Embryonic facial prominence (tissue), 1 donor: ENCODE data around the gene C19orf44.

Experiments
- DNase-seq: peaks from one replicate; pipeline ENCODE4 v3.0.0-alpha.2; 2016; ENCODE audit errors: extremely low spot score

The C19orf44 gene

DNA sequence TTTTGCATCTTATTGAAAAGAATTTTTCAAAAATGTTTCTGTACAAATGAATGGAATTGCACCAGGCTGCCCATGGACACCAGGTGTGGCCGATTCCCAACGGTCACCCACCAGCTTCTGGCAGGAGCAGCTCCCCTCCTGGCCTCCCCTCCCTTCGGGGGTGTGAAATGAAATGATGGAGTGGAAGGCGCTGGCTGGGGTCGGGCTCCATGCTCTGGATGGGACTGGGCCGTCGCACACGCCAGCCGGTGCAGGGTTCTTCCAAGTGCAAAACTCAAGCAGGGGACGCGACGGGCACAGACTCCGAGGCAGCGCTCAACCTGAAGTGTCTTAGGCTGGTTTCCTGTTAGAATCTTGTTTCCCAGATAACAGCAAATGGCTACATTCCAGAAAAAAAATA, 21.9 kb downstream of the C19orf44 start:
- DNase-seq: no peak

- DNase-seq: no peak
Observed at GRCh38 chr19:16518483-16519229, 22.5 kb downstream of the C19orf44 start.

GRCh38 chr19:16519230-16519687, 23.1 kb downstream of the C19orf44 start:
- DNase-seq: no peak

DNA sequence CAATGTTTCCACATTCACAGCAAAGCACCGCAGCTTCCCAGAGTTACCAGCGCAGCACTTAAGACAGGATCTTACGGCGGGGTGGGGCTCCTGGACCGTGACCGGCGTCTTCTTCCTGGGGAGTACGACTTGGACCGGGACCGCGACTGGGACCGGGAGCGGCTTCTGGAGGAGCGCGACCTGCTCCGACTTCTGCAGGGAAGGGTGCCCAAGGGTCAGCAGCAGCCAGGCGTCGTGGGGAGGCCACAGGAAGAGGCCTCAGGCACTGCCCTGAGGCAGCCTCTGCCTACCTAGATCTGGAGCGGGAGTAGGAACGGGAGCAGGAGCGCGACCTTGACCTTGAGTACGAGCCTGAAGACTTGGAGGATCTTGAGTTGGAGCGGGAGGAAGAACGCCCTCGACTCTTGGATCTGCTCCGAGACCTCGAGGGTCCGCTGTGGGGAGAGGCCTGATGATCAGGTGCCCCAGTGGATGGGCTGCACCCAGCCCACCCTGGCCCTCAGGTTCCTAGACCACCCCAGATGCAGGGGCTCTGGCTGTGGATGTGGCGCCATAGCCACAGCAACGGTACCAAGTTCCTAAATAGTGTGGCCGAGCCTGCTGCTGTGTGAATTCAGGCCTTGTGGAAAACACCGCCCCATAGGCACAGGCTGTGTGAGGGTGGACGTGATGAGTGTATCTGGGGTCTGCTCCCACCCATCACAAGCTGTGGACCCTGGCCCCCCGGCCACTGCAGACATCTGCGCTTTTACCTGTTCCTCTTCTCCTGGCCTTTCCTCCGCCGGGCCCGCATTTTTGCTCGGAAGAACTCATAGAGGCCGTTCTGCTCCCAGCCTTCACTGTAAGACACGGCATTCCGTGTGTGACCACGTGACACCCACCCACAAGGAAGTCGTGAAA, 24.1 kb downstream of the C19orf44 start:
- DNase-seq: no peak

- DNase-seq: no peak
Observed at GRCh38 chr19:16520986-16521624, 24.9 kb downstream of the C19orf44 start.

DNA sequence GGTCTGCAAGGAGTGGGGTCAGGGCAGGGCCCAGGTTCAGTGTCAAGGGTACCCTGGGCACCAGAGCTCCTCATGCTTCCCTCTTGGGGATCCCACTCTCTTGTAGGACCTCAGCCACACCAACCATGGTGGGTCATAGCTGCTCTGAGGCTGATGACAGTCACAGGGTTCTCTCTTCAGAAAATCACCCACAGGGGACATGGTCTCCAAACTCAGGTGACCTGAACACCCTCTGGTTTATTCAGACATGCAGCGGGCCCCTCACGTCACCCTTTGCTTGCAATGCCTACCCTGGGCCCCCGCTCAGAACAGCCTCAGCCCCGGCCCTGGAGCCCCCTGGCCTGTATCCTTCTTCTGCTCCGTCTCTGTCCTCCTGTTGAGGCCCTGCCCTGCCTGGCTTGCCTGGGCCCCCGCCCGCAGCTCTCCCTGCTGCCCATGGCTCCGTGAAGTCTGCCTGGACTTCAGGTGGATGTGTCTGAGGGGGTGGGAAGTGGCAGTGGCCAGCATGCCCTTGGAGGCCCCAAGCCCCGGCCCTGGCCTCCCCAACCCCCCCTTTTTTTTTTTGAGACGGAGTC, 25.6 kb downstream of the C19orf44 start:
- DNase-seq: no peak

DNA sequence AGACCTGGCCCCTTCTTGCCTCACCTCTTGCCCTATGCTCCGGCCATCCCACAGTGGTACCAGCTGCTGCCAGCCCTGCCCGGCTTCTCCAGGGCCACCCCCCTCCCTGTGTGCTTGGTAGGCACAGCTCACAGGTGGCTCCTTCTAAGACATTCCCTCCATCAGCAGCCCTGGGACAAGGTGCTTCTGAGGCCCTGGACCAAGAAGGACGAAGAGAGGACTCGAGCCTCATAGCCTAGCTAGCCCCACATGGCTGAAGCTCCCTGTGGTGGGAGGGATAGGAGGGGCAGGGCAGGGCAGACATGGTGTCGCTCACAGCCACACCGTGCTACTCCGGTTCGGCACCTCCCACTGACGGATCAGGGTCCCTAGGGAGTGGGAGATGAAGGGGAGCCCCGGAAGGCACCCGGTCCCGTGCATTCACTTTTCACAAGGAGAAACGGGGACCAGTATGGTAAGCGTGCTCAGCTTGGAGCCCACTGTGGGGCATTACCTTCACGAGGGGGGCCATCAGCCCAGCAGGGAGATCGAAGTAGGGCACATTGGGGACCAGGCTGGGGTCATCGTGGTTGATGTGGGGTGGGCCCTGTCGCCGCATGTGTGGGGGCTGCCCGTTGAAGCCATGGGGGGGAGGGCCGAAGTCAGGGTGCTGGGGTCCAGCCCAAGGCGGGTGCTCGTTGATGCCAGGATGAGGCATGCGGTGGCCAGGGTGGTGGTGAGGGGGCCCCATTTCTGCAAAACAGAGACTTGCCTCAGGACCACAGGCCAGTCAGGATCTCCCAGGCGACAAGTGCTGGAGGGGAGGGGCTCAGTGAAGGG, 26.6 kb downstream of the C19orf44 start:
- no peak for DNase-seq

GRCh38 chr19:16524991-16525734, 29.0 kb downstream of the C19orf44 start:
- no peak for DNase-seq

GRCh38 chr19:16525751-16526481, 29.7 kb downstream of the C19orf44 start:
- DNase-seq: no peak

DNA sequence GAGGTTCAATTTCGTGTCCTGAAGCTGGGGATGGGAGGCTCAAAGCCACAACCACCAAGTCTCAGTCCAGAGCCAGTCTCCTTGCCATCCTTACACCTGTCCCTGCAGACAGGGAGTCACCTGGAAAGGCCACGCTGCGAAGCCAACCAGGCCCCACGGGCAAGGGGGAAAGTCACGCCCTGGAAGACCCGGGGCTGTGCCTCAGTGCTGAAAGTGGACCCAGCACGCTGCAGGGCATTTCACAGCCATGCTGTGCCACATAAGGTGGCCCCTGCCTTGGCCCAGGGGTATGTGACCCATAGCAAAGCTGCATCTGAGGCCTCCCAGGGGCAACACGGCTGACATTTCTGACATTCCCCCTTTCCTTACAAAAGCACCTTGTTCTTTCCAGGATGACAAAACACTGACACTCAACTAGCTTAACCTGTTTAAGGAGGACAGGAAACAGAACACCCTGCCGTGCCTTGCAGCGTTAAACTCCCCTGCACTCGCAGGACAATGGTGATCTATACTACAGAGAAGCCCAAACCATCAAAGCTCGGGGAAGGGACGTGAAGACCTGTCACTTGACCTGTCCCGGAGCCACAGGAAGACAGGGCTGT, 31.2 kb downstream of the C19orf44 start:
- DNase-seq: no peak

DNA sequence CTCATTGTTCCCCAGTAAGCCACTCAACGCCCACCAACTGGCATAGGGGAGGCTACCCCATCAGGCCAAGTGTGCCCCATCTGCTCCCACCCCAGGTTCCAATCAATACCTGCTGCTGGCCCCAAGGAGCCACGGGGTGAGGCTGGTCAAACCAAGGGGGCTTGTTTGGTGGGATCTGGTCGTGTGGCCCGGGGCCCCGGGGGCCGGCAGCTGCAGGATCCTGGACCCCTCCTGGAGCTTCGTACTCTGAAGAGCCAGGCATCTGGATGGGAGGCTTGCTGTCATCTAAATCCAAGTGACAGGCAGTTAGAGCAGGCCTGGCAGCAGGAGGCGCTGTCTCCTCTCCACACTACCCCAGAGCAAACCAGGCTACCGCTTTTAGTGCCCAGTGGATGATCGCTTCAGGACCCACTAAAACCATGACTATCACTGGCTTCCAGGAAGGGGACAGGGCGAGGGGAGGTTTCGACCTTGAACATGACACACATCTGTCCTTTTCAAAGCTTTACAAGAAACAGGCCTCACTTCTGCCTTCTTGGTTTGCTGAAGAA, 31.9 kb downstream of the C19orf44 start:
- DNase-seq: no peak

- DNase-seq: no peak
Observed at GRCh38 chr19:16529466-16530144, 33.4 kb downstream of the C19orf44 start.

DNA sequence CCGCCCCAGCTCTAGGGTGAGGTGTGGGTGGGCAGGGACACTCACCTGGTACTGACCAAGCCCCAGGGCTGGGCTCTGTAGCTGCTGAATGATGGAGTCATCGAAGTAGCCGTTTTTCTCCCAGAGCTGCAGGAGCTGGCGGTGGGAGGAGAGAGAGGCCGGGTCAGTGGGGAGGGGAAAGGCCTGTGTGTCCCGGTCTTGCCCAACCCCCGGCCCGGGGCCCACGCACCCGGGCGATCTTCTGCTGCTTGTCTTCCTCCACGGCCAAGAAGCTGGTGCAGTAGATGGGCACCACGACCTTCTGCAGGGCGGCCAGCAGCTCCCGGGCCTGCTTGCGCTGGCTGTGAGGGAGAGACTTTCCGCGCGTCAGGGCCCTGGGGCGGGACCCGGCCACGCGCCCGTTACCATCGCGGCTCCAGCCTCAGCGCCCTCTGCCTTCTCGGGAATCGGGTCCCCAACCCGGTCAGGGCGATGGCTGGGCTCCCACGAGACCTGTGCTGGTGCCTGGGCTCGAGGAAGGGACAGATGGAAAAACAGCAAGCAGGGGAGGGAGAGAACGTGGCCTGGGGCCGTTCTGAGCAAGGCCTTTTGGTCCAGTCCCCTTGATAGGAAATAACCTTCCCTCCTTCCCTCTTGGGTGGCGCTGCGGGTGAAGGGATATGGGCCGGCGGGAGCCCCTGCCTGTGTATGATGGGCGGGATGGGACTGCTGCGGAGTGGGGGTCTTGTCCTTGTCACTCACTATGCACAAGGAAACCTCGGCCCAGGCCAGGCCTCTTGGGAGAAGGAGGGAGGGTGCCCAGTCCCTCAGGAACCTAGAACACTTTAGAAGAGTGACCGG, 34.6 kb downstream of the C19orf44 start:
- no peak for DNase-seq

DNA sequence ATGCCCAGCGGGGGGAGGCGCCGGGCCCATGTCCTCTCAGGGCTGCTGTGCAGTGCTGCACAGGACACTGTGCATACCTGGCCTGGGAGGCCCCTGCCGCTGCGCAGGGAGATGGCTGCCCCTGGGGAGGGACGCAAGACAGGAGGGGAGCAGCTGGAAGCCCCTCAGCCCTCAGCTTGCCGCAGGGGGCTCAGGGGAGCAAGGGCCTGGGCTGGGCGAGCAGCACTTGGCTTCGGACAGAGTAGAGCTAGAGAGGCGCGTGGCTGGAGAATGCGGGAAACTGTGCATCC, 35.1 kb downstream of the C19orf44 start:
- DNase-seq: no peak

DNA sequence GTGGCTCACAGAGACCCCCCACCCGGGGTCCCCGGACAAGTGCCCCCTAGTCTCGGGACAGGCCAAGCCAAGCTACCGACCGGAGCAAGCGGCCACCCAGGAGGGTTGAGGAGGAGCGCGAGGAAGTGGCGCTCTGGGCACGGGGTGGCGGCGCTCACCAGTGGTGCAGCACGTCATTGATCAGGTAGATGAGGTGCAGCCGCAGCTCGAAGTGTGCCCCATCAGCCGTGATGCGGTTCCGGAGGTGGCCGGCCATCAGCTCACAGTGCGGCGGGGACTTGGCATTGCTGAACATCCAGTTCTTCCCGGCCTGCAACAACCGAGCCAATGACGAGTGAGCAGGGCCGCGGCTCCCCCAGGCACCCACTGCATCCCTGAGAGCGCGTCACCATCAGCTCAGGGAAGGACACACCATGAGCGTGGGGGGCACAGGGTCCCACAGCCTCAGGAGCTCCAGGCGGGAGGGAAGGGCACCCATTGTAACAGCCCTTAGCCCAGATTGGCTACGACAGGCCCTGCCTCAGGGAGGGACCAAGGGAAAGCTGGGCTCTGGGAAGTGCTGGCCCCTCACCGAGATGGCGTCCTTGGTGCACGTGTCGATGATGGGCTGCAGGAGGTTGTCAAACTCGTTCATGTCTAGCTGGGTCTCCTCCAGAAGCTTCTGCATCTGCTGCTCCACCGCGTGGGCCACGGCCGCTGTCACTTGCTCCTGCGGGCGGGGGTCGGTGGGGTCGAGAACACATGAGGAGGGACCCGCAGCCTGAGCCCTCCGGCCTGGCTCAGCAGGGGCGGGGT, 36.4 kb downstream of the C19orf44 start:
- DNase-seq: no peak

- no peak for DNase-seq
Observed at GRCh38 chr19:16535381-16535780, 39.2 kb downstream of the C19orf44 start.

DNA sequence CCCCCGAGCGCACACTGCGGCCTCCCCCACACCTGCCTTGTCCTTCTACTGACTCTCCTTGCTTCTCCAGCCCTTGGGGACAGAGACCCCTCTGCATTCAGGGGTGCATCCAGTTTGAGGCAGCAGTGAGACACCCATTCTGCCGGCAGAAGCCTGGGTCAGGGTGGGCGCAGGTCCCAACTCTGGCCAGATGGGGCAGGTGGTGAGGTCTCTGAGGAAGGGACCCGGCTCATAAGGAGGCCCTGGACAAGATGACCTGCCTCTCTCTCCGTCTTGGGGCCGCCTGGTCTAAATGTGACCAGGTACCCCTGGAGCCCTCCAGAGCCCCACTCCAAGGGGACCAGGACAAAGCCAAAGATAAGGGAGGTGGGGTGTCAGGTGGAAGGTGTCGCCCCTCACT, 39.9 kb downstream of the C19orf44 start:
- no peak for DNase-seq
